CD8-positive, alpha-beta memory T cell (primary cell): ENCODE results near the gene PSTPIP1. TPM values are rescaled to one million over a fixed set of nuclear protein-coding genes. Genes with fewer than 3 reads are reported as not detected.

Experiments used
- CTCF ChIA-PET: fragments of 350-600 bp; sonication (Branson Sonifier 250); formaldehyde crosslinking; loops from one replicate; lab custom pipeline; 2021; ENCODE audit warnings: antibody characterized with exemption; lab: Charles Lee
- POLR2A ChIA-PET: fragments of 350-600 bp; sonication (Branson Sonifier 250); formaldehyde crosslinking; loops from one replicate; lab custom pipeline; 2021; ENCODE audit warnings: antibody characterized with exemption; lab: Charles Lee
- DNase-seq, 5 donors: peaks; one replicate each; pipeline versions ENCODE4 v3.0.0 to v3.0.0-alpha.2; 2020 to 2022; ENCODE audit warnings: mixed read lengths in 1 of 5
- H3K27ac ChIP-seq: one replicate; pipeline ENCODE4 v1.7.0; 2013; ENCODE audit warnings: low read depth, mild to moderate bottlenecking, low read length, moderate library complexity
- H3K27me3 ChIP-seq: 2 replicates; pipeline ENCODE4 v1.7.0; 2013; ENCODE audit warnings: low read length, mild to moderate bottlenecking; ENCODE audit not compliant: insufficient read depth, poor library complexity, severe bottlenecking
- H3K36me3 ChIP-seq: 2 replicates; pipeline ENCODE4 v1.7.0; 2013; ENCODE audit warnings: mild to moderate bottlenecking, low read length, moderate library complexity; ENCODE audit not compliant: insufficient read depth
- H3K4me1 ChIP-seq: 2 replicates; pipeline ENCODE4 v1.7.0; 2013; ENCODE audit warnings: mild to moderate bottlenecking, low read length, moderate library complexity; ENCODE audit not compliant: insufficient read depth
- H3K4me3 ChIP-seq: 2 replicates; pipeline ENCODE4 v1.7.0; 2013; ENCODE audit warnings: mild to moderate bottlenecking, low read length
- H3K9me3 ChIP-seq: 2 replicates; pipeline ENCODE4 v1.7.0; 2013; ENCODE audit warnings: mild to moderate bottlenecking, low read length
- H3K27ac Mint-ChIP-seq, 8 donors: one replicate each; pipeline ENCODE4 v1.8.0; 2020 to 2021; ENCODE audit warnings: mixed read lengths in 8 of 8, mild to moderate bottlenecking in 6 of 8, inconsistent platforms in 3 of 8, moderate library complexity in 3 of 8
- H3K27me3 Mint-ChIP-seq, 2 donors: one replicate each; pipeline ENCODE4 v1.8.0; 2020 to 2021; ENCODE audit warnings: mixed read lengths in 2 of 2, mild to moderate bottlenecking in 1 of 2, moderate library complexity in 1 of 2
- H3K36me3 Mint-ChIP-seq, 3 donors: one replicate each; pipeline ENCODE4 v1.8.0; 2020 to 2021; ENCODE audit warnings: mixed read lengths in 3 of 3, inconsistent platforms in 1 of 3, mild to moderate bottlenecking in 1 of 3
- H3K4me1 Mint-ChIP-seq, 3 donors: one replicate each; pipeline ENCODE4 v1.8.0; 2020 to 2021; ENCODE audit warnings: mixed read lengths in 3 of 3, inconsistent platforms in 1 of 3, mild to moderate bottlenecking in 1 of 3
- H3K4me3 Mint-ChIP-seq, 7 donors: one replicate each; pipeline ENCODE4 v1.8.0; 2020 to 2021; ENCODE audit warnings: mixed read lengths in 7 of 7, mild to moderate bottlenecking in 6 of 7, moderate library complexity in 4 of 7, inconsistent platforms in 2 of 7
- H3K9me3 Mint-ChIP-seq, 5 donors: one replicate each; pipeline ENCODE4 v1.8.0; 2020 to 2022; ENCODE audit warnings: mixed read lengths in 5 of 5, mild to moderate bottlenecking in 3 of 5, moderate library complexity in 2 of 5, inconsistent platforms in 1 of 5
- polyA plus RNA-seq: library from polyadenylated mRNA; unstranded; fragments of 300-500 nt; fragmentation: Illumina TruSeq; gene quantifications from one replicate; pipeline ENCODE4 v1.2.3, GENCODE V29; 2021
- total RNA-seq, 2 experiments: library from RNA; stranded (reverse); gene quantifications; one replicate each; pipeline ENCODE4 v1.2.3, GENCODE V29; 2021

Gene PSTPIP1
- total and polyA plus RNA-seq, 3 experiments from 2014 or later, result 83.1 to 127 (median 123) TPM

DNA sequence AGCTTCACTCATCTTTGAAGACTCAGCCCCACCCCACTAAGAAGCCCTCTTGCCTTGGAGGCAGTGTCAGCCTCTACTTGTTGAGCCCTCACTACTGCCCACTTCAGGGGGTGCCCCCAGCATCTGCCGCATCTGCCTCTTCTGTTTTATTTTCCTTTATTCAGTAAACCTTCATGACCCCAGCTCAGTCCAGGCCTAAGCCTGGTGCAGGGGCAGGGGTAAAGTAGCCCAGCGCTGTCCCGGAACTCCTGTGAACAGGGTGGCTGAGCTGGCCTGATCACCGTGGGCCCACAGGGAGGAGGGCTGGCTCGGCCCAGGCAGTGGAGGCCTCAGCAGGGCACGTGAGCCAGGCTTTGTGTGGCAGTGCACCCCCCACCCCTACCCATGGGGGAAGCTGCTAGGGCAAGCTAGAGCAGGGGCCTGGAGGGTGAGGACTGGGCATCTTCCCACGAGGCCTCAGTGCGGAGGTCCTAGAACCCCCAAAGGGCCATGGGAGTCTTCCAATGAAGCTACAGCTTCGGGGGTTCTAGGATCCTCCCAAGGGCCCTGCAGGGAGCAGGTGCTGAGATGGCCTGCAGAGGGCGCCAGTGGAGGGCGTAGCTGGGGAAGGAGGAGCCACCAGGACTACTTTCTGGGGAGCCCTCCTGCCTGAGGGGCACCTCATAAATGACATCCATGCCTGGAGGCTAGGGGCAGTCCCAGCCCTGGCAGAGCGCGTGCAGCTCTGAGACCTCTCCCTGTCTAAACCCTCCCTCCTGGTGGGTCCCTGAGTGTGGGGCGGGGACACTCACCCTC lies 40.0 kb downstream of the PSTPIP1 start:
- no peak overlapping the region for H3K4me3 ChIP-seq
- no peaks in the 10 kb centered on the region for H3K9me3 ChIP-seq
- peak in 4 of 5 donors; percentile 26 to 57 (median 38) for DNase-seq
- no peaks in the 10 kb centered on the region for H3K4me1 ChIP-seq
- peaks cover 2 to 71% (median 4%) of the 10 kb centered on the region in 3 donors for H3K36me3 Mint-ChIP-seq
- H3K27ac Mint-ChIP-seq, result peak overlapping the region in 6 of 8 donors; percentile 31 to 97 (median 80)
- H3K4me3 Mint-ChIP-seq, result no peak overlapping the region
- ChIA-PET CTCF (interaction anchor here (0.6 to 2.1 kb wide), 6 partner anchors 8 to 508 kb away, joined by 3 to 9 read pairs (median 8); partner anchors contain the start of gene PSTPIP1), POLR2A (no interaction called here)
- peaks cover 0 to 19% (median 2%) of the 10 kb centered on the region in 5 donors for H3K9me3 Mint-ChIP-seq
- no peaks in the 10 kb centered on the region for H3K27me3 ChIP-seq
- peaks cover 0 to 11% (median 5%) of the 10 kb centered on the region in 3 donors for H3K4me1 Mint-ChIP-seq
- H3K27me3 Mint-ChIP-seq, result no peaks in the 10 kb centered on the region
- no peak overlapping the region for H3K27ac ChIP-seq
- H3K36me3 ChIP-seq, result peaks cover 42% of the 10 kb centered on the region

DNA sequence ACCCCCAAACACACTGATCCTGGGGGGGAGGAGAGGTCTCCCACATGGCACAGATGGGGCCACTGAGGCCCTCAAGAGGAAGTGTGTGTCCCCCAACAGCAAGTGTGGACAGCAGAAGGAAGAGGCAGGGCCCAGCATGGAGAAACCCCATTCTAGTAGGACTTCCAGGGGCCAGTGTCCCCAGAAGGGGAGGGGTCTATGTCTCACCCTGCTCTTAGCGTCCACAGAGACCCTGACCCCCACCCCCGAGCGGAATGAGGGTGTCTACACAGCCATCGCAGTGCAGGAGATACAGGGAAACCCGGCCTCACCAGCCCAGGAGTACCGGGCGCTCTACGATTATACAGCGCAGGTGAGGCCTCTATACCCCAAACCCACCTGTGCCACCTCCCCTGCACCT lies 40.7 kb downstream of the PSTPIP1 start:
- ChIA-PET CTCF (interaction anchor here (0.6 to 2.1 kb wide), 7 partner anchors 9 to 507 kb away, joined by 3 to 9 read pairs (median 6); partner anchors contain the start of gene PSTPIP1), POLR2A (no interaction called here)
- H3K4me1 Mint-ChIP-seq, result peaks cover 1 to 12% (median 5%) of the 10 kb centered on the region in 3 donors
- DNase-seq, result no peak
- no peaks in the 10 kb centered on the region for H3K9me3 ChIP-seq
- no peak overlapping the region for H3K4me3 ChIP-seq
- H3K27ac ChIP-seq, result no peak overlapping the region
- peaks cover 38% of the 10 kb centered on the region for H3K36me3 ChIP-seq
- H3K4me3 Mint-ChIP-seq, result no peak overlapping the region
- no peaks in the 10 kb centered on the region for H3K27me3 ChIP-seq
- H3K27me3 Mint-ChIP-seq, result peaks cover 0 to under 1% of the 10 kb centered on the region in 2 donors
- H3K4me1 ChIP-seq, result no peaks in the 10 kb centered on the region
- peak overlapping the region in 3 of 8 donors; percentile 9 to 38 (median 32) for H3K27ac Mint-ChIP-seq
- H3K9me3 Mint-ChIP-seq, result peaks cover 0 to 24% (median 3%) of the 10 kb centered on the region in 5 donors
- H3K36me3 Mint-ChIP-seq, result peaks cover 2 to 67% (median 5%) of the 10 kb centered on the region in 3 donors

DNA sequence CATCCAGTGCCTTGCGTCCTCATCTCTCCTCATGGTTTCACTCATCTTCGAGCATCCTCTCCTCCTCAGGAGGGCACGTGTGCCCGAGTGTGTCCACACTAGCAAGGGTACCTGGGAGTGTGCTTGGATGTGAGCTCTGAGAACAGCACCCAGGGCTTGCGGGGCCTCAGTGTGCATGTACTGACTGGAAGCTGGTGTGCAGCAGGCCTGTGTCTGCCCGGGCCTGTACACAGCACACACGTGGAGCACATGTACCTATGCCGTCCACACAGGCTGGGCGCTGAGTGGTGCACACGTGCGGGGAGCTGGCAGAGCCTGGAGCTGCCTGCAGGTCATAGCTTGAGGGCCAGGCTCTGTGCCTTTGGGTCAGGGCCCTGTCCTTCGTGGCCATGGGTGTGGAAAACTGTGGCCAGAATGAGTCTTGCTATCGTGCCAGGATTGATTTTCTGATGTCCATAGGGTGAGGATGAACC lies 41.1 kb downstream of the PSTPIP1 start:
- Mint-ChIP-seq H3K27ac (peak overlapping the region in 7 of 8 donors; percentile 29 to 81 (median 57)), H3K4me3 (no peak overlapping the region), H3K9me3 (peaks cover 0 to 29% (median 6%) of the 10 kb centered on the region in 5 donors), H3K36me3 (peaks cover 7 to 70% (median 9%) of the 10 kb centered on the region in 3 donors), H3K4me1 (peaks cover 5 to 16% (median 6%) of the 10 kb centered on the region in 3 donors), H3K27me3 (peaks cover 0 to 2% of the 10 kb centered on the region in 2 donors)
- peak in 1 of 5 donors; percentile 45 for DNase-seq
- Histone ChIP-seq H3K4me1 (no peaks in the 10 kb centered on the region), H3K36me3 (peaks cover 36% of the 10 kb centered on the region), H3K27ac (no peak overlapping the region), H3K4me3 (no peak overlapping the region), H3K9me3 (no peaks in the 10 kb centered on the region), H3K27me3 (no peaks in the 10 kb centered on the region)
- CTCF ChIA-PET, result interaction anchor here (1.2 to 2.1 kb wide), 4 partner anchors 12 to 62 kb away, joined by 5 to 9 read pairs (median 8); no protein-coding TSS in a partner anchor
- POLR2A ChIA-PET, result no interaction called here

DNA sequence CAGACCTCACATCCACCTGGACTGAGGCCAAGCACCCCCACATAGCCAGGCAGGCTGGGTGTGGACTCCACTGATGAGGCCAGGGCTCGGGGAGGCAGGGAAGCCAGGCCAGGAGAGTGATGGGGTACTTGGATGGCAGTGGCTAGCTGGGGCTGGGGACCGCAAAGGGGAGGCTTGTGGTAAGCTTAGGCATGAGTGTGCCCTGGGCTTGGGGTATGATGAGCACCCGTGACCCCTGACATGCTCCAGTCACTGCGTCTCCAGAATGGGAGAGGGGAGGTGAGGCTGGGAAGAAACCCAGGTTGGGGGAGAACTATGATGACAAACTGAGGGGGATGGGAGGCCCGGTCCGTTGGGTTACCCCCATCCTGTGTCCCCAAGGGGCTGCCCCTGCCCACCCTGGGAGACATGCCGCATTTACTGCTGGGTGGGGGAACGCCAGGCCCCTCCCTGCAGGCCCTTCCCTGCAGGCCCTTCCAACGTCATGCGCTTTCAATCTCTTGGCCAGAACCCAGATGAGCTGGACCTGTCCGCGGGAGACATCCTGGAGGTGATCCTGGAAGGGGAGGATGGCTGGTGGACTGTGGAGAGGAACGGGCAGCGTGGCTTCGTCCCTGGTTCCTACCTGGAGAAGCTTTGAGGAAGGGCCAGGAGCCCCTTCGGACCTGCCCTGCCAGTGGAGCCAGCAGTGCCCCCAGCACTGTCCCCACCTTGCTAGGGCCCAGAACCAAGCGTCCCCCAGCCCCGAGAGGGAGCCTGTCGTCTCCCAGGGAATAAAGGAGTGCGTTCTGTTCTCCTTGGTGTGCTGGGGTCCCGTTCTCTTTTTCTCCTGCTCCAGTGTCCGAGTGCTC lies 41.8 kb downstream of the PSTPIP1 start:
- no peak overlapping the region for H3K4me3 Mint-ChIP-seq
- ChIA-PET CTCF (interaction anchor here (1.0 to 1.5 kb wide), 3 partner anchors 13 to 63 kb away, joined by 3 to 6 read pairs (median 5); no protein-coding TSS in a partner anchor), POLR2A (no interaction called here)
- H3K9me3 Mint-ChIP-seq, result peaks cover 0 to 35% (median 7%) of the 10 kb centered on the region in 5 donors
- H3K27me3 ChIP-seq, result no peaks in the 10 kb centered on the region
- peaks cover 7 to 66% (median 10%) of the 10 kb centered on the region in 3 donors for H3K36me3 Mint-ChIP-seq
- H3K4me1 ChIP-seq, result no peaks in the 10 kb centered on the region
- peaks cover 35% of the 10 kb centered on the region for H3K36me3 ChIP-seq
- H3K4me1 Mint-ChIP-seq, result peaks cover 4 to 18% (median 10%) of the 10 kb centered on the region in 3 donors
- no peak overlapping the region for H3K27ac ChIP-seq
- H3K27me3 Mint-ChIP-seq, result peaks cover 0 to 2% of the 10 kb centered on the region in 2 donors
- H3K27ac Mint-ChIP-seq, result peak overlapping the region in 6 of 8 donors; percentile 33 to 95 (median 70)
- H3K4me3 ChIP-seq, result no peak overlapping the region
- no peaks in the 10 kb centered on the region for H3K9me3 ChIP-seq
- DNase-seq, result peak in 2 of 5 donors; percentile 0 to 41

DNA sequence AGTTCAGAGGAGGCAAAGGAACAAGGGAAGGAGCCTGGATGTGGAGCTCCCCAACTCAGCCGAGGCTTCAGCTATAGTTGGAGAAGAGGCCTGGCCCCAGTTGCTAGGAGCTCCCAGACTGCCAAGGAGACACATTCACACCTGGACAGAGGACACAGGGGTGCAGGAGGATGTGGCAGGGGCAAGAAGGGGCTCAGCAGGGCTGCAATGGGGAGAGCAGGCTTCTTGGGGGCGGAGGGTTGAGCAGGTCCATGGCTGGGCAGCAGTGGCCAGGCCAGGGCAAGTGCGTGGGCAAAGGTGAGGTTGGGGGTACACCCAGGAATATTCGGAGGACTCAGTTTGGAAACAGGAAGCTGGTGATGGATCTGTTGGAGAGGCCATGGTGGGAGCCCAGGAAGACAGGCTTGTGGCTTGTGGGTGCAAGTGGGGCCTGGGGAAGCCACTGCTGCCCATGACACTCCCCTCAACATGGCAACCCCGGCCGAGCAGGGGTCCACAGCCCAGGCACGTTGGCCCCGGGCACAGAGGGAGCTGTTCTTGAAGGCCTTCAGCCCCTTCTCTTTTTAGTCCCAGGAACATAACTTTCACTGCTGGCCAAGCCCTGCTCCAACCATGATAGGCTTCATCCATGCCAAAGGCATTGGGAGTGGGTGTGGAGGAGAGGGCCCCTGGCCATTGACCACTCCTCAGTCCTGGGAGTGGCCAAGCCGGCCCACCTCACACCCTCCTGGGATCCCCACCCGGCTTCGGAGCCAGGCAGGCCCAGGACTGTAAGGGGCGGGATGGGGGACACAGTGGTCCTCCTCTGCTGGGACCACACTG lies 42.7 kb downstream of the PSTPIP1 start:
- Mint-ChIP-seq H3K4me1 (peaks cover 5 to 21% (median 12%) of the 10 kb centered on the region in 3 donors), H3K9me3 (peaks cover 0 to 36% (median 7%) of the 10 kb centered on the region in 5 donors), H3K27me3 (peaks cover 0 to 2% of the 10 kb centered on the region in 2 donors), H3K4me3 (peak overlapping the region in 1 of 7 donors; percentile 79), H3K36me3 (peaks cover 7 to 61% (median 10%) of the 10 kb centered on the region in 3 donors), H3K27ac (peak overlapping the region in 7 of 8 donors; percentile 29 to 95 (median 65))
- H3K27me3 ChIP-seq, result no peaks in the 10 kb centered on the region
- H3K4me3 ChIP-seq, result no peak overlapping the region
- peak in 2 of 5 donors; percentile 1 to 47 for DNase-seq
- POLR2A ChIA-PET, result no interaction called here
- no peaks in the 10 kb centered on the region for H3K4me1 ChIP-seq
- no peaks in the 10 kb centered on the region for H3K9me3 ChIP-seq
- H3K36me3 ChIP-seq, result peaks cover 27% of the 10 kb centered on the region
- no peak overlapping the region for H3K27ac ChIP-seq
- CTCF ChIA-PET, result interaction anchor here (1.0 kb wide), 1 partner anchor 63 kb away, joined by 3 read pairs; no protein-coding TSS in a partner anchor

DNA sequence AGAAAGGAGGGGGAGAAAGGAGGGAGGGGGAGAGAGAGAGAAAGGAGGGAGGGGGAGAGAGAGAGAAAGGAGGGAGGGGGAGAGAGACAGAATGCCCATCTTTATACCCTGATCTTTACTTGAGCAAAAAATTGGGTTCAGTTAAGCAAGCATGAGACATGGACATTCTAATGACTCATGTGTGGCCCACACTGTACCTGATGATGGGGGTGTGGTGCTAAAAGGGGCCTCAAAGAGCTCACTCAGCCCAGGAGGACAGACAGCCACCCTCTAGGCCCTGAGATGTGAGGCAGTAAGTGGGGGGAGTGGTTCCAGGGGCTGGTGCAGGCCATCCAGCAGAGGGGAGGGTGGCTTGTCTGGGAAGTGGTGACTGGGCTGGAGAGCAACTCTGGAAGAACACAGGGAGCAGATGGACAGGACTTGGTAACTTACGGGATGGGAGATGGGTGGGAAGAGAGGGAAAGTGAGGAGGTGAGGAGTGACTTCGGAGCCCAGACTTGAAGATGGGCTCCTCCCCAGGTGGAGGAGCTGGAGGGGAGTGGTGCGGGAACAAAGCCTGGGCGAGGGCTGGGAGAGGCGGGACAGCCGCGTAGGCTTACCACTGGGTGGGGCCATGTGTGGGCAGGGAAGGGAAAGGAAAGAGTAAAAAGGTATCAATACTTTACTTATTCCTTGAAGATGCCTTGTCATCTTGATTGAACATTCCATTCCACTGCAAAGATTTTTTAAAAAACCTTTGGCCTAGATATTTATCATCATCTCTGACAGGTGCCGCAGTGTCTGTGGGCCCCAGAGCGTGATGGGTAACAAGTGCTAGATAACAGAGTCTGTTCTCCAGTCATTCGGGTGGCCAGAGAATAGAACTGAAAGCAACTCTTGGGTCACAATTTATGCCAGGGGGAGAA lies 43.6 kb downstream of the PSTPIP1 start:
- Mint-ChIP-seq H3K4me1 (peaks cover 7 to 25% (median 17%) of the 10 kb centered on the region in 3 donors), H3K9me3 (peaks cover 0 to 41% (median 7%) of the 10 kb centered on the region in 5 donors), H3K36me3 (peaks cover 7 to 58% (median 10%) of the 10 kb centered on the region in 3 donors), H3K4me3 (peak overlapping the region in 2 of 7 donors; percentile 66 to 69), H3K27ac (peak overlapping the region in 3 of 8 donors; percentile 68 to 94 (median 77)), H3K27me3 (peaks cover 0 to 2% of the 10 kb centered on the region in 2 donors)
- H3K4me3 ChIP-seq, result no peak overlapping the region
- no peak overlapping the region for H3K27ac ChIP-seq
- H3K27me3 ChIP-seq, result no peaks in the 10 kb centered on the region
- H3K9me3 ChIP-seq, result no peaks in the 10 kb centered on the region
- CTCF ChIA-PET, result no interaction called here
- no peaks in the 10 kb centered on the region for H3K4me1 ChIP-seq
- H3K36me3 ChIP-seq, result peaks cover 27% of the 10 kb centered on the region
- no peak for DNase-seq
- POLR2A ChIA-PET, result no interaction called here
